Gastrocnemius medialis (tissue), 4 donors: ENCODE measurements around the gene XXYLT1.

Source experiments
- CTCF ChIP-seq, 5 experiments: fragments of 450-650 bp in 3 of 5; fragments of 200-600 bp in 2 of 5; sonication (generic) in 2 of 5; IDR thresholded peaks in 4 of 5; conservative IDR thresholded peaks in 1 of 5; 1 replicate in 4 of 5; 2 replicates in 1 of 5; pipeline ENCODE4 v1.5.1; 2016 to 2019; ENCODE audit warnings: antibody characterized with exemption in 5 of 5, mild to moderate bottlenecking in 3 of 5, moderate library complexity in 3 of 5
- POLR2A ChIP-seq, 2 donors: fragments of 450-650 bp; IDR thresholded peaks; one replicate each; pipeline ENCODE4 v1.6.1; 2017; ENCODE audit warnings: antibody characterized with exemption in 2 of 2, mild to moderate bottlenecking in 2 of 2, moderate library complexity in 2 of 2

GRCh38 chr3:195173657-195174056 is 97.3 kb downstream of the XXYLT1 start:
- TF ChIP-seq CTCF (IDR thresholded peaks at IDR 0.05 in 4 of 5, conservative IDR thresholded peaks at IDR 0.05 in 1 of 5) (no peak), POLR2A (IDR thresholded peaks at IDR 0.05) (no peak)
